ENCODE results near the gene ZFYVE21.

The ZFYVE21 gene

GRCh38 chr14:103714063-103714724 lies 1.4 kb upstream of the ZFYVE21 start:
- H3K27me3 ChIP-seq = peaks cover 4% of the 10 kb centered on the region
- H3K36me3 ChIP-seq = peaks cover 7% of the 10 kb centered on the region
- H3K4me3 ChIP-seq (ENCODE audit: low read depth in 1 of 2, low read length in 1 of 2) = peak overlapping the region; percentile 66 to 73
- peaks cover 13 to 18% of the 10 kb centered on the region in 2 experiments for H3K4me1 ChIP-seq (ENCODE audit: control insufficient read depth in 1 of 2, insufficient read depth in 1 of 2, low read depth in 1 of 2, low read length in 1 of 2)
- TF ChIP-seq, protein P1, sequence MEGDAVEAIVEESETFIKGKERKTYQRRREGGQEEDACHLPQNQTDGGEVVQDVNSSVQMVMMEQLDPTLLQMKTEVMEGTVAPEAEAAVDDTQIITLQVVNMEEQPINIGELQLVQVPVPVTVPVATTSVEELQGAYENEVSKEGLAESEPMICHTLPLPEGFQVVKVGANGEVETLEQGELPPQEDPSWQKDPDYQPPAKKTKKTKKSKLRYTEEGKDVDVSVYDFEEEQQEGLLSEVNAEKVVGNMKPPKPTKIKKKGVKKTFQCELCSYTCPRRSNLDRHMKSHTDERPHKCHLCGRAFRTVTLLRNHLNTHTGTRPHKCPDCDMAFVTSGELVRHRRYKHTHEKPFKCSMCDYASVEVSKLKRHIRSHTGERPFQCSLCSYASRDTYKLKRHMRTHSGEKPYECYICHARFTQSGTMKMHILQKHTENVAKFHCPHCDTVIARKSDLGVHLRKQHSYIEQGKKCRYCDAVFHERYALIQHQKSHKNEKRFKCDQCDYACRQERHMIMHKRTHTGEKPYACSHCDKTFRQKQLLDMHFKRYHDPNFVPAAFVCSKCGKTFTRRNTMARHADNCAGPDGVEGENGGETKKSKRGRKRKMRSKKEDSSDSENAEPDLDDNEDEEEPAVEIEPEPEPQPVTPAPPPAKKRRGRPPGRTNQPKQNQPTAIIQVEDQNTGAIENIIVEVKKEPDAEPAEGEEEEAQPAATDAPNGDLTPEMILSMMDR (IDR thresholded peaks at IDR 0.05) = no peak
- H3K9me3 ChIP-seq = no peaks in the 10 kb centered on the region
- H3K27ac ChIP-seq = no peak overlapping the region

DNA sequence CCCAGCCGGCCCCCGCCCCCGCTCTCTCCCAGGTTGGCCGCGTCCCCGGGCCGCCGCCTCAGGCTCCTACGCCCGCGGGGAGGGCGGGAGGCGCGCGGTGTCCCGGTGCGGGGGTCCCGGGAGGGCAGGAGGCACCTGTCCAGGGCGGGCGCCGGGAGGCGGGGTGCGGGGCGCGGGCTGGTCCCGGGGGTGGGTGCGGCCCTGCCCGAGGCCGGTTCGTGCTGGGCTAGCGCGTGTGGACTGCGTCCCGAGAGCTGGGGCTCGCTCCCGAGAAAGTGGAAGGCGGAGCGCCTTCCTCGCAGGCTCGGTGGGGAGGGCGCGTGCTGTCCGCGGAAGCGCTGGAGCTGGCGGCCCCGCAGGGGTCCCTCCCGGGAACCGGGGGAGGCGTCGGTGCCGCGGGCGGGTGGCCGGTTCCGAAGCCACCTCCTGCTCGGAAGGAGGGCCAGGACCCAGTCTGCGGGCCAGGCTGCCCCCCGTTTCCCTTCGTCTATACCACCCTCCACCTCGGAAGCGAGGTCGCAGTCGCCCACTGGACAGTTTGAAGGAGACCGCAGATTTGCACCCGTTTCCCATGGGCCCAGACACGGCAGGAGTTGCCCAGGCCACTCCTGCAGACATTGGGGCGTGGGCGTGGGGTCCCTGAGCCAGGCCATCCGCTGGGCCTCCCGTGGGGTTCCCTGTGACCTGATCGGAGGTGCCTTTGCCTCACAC lies 636 bp downstream of the ZFYVE21 start:
- H3K4me1 ChIP-seq (ENCODE audit: control insufficient read depth in 1 of 2, insufficient read depth in 1 of 2, low read depth in 1 of 2, low read length in 1 of 2) = peaks cover 13 to 18% of the 10 kb centered on the region in 2 experiments
- no peaks in the 10 kb centered on the region for H3K9me3 ChIP-seq
- no peaks in the 10 kb centered on the region for H3K36me3 ChIP-seq
- peak overlapping the region; percentile 66 to 73 for H3K4me3 ChIP-seq (ENCODE audit: low read depth in 1 of 2, low read length in 1 of 2)
- H3K27me3 ChIP-seq = peaks cover 4% of the 10 kb centered on the region
- TF ChIP-seq, protein P1 (IDR thresholded peaks at IDR 0.05) = no peak
- H3K27ac ChIP-seq = peak overlapping the region; percentile 76

GRCh38 chr14:103716899-103717411 lies 1.3 kb downstream of the ZFYVE21 start:
- Histone ChIP-seq H3K9me3 (no peaks in the 10 kb centered on the region), H3K4me1 (ENCODE audit: control insufficient read depth in 1 of 2, insufficient read depth in 1 of 2, low read depth in 1 of 2, low read length in 1 of 2) (peaks cover 13 to 18% of the 10 kb centered on the region in 2 experiments), H3K36me3 (no peaks in the 10 kb centered on the region), H3K27ac (no peak overlapping the region), H3K4me3 (ENCODE audit: low read depth in 1 of 2, low read length in 1 of 2) (no peak overlapping the region), H3K27me3 (peaks cover 4% of the 10 kb centered on the region)
- TF ChIP-seq, protein P1 (IDR thresholded peaks at IDR 0.05) = no peak

DNA sequence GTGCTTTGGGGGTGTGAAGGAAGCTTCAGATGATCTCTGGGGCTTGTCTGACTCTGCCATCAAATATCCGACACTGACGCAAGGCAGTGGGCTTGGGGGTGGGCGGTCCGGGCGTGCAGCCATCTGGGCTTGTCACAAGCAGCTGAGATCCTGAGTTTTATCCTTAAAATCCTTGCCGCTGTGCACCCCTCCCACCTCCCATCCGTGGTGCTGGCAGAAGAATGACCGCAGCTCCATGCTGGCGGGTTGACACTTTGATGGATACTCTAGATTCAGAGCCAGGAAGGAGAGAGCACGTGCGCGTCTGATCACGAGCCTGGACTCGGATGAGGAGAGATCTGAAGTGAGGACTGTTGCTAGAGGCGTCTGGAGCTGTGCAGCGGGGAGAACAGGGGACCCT lies 3.0 kb downstream of the ZFYVE21 start:
- Histone ChIP-seq H3K36me3 (no peaks in the 10 kb centered on the region), H3K27me3 (peaks cover 4% of the 10 kb centered on the region), H3K9me3 (no peaks in the 10 kb centered on the region), H3K27ac (no peak overlapping the region), H3K4me1 (ENCODE audit: control insufficient read depth in 1 of 2, insufficient read depth in 1 of 2, low read depth in 1 of 2, low read length in 1 of 2) (peaks cover 13 to 18% of the 10 kb centered on the region in 2 experiments), H3K4me3 (ENCODE audit: low read depth in 1 of 2, low read length in 1 of 2) (no peak overlapping the region)
- TF ChIP-seq, protein P1 (IDR thresholded peaks at IDR 0.05) = no peak

- Histone ChIP-seq H3K27ac (no peak overlapping the region), H3K9me3 (no peaks in the 10 kb centered on the region), H3K4me1 (ENCODE audit: control insufficient read depth in 1 of 2, insufficient read depth in 1 of 2, low read depth in 1 of 2, low read length in 1 of 2) (peaks cover 10 to 15% of the 10 kb centered on the region in 2 experiments), H3K4me3 (ENCODE audit: low read depth in 1 of 2, low read length in 1 of 2) (no peak overlapping the region), H3K27me3 (peaks cover 4% of the 10 kb centered on the region), H3K36me3 (no peaks in the 10 kb centered on the region)
- TF ChIP-seq, protein P1 (IDR thresholded peaks at IDR 0.05) = no peak
Observed at GRCh38 chr14:103719751-103720150, 4.1 kb downstream of the ZFYVE21 start.
